HFF-Myc (cell line): ENCODE measurements around the gene VSIG10.
"Not testable (repeated sequence)": the region's sequence is repeated elsewhere in the genome, so short reads cannot be mapped to it uniquely, and the experiment has no call there.

Source experiments
- DNase-seq: peaks from one replicate; pipeline ENCODE4 v3.0.0-alpha.2; 2011; ENCODE audit warnings: low read depth; ENCODE audit errors: extremely low read depth
- H3K4me3 ChIP-seq: replicated peaks from 2 replicates; pipeline ENCODE4 v1.5.1; 2011; ENCODE audit warnings: low read depth, mild to moderate bottlenecking, control low read depth, low read length
- TF ChIP-seq, protein P1 (sequence below): IDR thresholded peaks from 2 replicates; pipeline ENCODE4 v1.5.1; 2012; ENCODE audit warnings: mild to moderate bottlenecking, low read depth, low read length, control low read depth; ENCODE audit errors: missing control alignments

Gene VSIG10

DNA sequence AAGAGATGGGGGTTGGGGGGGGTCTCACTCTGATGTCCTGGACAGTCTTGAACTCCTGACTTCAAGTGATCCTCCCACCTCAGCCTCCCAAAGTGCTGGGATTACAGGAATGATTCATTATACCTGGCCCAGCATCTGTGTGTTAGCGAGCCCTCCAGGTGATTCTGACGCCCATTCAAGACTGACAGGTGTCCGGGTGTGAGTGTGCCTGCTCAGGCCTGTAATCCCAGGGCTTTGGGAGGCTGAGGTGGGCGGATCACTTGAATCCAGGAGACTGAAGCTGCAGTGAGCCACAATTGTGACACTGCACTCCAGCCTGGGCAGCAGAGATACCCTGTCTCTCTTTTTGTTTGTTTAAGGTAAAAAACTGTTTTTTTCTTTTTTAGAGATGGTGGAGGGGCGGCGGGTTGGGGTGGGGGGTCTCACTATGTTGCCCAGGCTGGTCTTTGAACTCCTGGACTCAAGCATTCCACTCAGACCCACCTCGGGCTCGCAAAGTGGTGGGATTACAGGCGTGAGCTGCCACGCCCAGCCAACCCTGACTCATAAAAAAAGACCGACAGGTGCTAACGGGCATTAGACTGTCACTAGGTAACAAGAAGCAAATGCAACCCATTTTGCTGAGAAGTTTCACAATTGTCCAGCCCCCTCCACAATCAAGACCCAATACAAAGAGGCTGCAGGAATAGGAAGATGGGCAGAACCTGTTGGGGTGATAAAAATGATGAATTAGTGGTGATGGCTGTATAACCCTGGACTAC is 4.7 kb downstream of the VSIG10 start:
- DNase-seq: no peak
- no peak overlapping the region for H3K4me3 ChIP-seq
- TF ChIP-seq, protein P1, sequence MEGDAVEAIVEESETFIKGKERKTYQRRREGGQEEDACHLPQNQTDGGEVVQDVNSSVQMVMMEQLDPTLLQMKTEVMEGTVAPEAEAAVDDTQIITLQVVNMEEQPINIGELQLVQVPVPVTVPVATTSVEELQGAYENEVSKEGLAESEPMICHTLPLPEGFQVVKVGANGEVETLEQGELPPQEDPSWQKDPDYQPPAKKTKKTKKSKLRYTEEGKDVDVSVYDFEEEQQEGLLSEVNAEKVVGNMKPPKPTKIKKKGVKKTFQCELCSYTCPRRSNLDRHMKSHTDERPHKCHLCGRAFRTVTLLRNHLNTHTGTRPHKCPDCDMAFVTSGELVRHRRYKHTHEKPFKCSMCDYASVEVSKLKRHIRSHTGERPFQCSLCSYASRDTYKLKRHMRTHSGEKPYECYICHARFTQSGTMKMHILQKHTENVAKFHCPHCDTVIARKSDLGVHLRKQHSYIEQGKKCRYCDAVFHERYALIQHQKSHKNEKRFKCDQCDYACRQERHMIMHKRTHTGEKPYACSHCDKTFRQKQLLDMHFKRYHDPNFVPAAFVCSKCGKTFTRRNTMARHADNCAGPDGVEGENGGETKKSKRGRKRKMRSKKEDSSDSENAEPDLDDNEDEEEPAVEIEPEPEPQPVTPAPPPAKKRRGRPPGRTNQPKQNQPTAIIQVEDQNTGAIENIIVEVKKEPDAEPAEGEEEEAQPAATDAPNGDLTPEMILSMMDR: no peak

DNA sequence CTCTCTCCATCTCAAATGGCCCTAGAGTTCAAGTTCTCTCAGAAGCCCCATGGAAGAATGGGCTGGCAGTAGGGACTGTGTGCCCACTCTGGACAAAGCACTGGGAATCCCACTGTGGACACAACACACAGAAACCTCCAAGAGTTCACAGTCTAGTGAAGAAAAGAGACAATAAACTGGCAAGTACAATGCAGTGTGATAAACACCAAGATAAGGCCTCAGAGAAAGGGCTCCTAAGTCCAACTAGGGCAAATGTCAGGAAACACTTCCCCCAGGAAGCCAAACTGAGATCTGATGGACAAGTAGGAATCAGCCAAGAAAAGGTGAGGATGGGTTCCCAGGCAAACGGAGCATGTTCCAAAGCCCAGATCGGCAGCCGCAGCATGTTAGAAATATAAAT is 5.4 kb downstream of the VSIG10 start:
- no peak overlapping the region for H3K4me3 ChIP-seq
- TF ChIP-seq, protein P1: no peak
- DNase-seq: no peak

DNA sequence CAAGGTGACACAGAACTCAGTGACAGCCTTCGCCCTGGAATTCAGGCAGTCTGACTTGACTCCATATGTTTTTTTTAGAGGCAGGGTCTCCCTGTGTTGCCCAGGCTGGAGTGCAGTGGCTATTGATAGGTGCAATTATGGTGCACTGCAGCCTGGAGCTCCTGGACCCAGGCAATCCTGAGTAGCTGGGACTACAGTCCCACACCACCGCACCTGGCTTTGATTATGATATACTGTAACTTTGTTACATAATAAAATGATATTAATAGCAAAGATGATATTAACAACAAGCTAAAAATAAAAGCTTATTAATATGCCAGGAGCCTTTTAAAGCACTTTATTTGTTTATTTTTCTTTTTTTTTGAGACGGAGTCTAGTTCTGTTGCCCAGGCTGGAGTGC is 9.8 kb downstream of the VSIG10 start:
- DNase-seq: no peak
- TF ChIP-seq, protein P1: no peak
- no peak overlapping the region for H3K4me3 ChIP-seq

DNA sequence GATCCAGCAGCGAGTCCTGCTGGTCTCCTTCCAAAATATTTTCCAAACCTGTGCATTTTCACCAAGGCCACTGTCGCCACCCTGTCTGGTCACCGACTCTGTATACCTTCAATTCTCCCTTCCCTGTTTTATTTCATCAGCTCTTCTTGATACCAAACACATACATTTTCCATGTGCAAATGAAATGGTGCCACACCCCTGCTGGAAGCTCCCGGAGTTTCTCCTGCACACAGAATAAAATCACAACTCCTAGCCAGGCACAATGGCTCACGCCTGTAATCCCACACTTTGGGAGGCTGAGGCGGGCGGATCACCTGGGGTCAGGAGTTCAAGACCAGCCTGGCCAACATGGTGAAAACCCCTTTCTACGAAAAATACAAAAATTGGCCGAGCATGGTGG is 14.0 kb downstream of the VSIG10 start:
- TF ChIP-seq, protein P1: no peak
- no peak overlapping the region for H3K4me3 ChIP-seq
- DNase-seq: no peak

DNA sequence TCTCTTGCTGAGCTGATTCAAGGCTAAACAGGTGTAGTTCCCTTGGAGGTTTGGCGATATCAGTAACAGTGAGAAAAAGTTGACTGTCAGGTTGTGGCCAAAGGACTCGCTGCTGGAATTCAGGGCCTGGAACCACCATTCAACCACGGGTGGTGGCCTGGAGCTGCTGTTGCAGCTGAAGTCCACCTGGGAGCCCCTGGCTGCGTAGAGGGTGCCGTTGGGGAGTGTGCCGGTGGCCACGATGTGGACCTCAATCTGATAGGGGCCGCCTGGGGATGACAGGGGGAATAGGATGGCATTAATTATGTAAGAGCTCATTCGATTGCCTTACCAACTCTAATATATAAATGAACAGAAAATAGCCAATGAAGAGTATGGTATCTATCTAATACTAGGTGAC is 21.6 kb downstream of the VSIG10 start:
- no peak overlapping the region for H3K4me3 ChIP-seq
- TF ChIP-seq, protein P1: no peak
- no peak for DNase-seq

DNA sequence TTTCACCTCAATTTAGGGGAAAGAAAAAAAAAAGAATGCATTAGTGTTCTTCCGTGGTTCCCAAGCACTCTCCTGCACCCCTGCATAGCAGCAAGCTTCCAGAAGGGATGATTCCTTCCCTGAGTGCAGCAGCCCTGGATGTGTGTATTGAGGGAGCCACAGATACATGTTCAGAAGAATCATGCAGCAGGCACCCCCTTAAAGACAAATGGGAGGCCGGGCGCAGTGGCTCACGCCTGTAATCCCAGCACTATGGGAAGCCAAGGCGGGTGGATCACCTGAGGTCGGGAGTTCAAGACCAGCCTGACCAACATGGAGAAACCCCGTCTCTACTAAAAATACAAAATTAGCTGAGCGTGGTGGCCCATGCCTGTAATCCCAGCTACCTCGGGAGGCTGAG is 22.3 kb downstream of the VSIG10 start:
- not testable (repeated sequence) for DNase-seq, H3K4me3 ChIP-seq

DNA sequence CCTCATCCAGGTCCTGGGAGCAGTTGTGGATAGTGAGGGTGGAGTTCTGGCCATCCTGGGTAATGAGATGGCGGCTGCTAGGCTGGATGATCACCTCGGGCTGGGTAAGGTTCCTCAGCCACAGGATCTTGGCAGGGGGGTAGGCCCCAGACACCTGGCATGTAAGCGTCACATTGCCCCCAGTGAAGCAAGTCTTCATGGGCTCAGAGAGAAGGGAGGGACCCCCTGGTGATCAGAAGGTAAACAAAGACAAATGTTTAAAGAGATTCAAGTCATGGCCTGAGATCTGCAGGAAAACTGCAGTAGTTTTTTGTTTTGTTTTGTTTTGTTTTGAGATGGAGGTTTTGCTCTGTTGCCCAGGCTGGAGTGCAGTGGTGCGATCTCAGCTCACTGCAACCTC is 30.0 kb downstream of the VSIG10 start:
- no peak for DNase-seq
- TF ChIP-seq, protein P1: no peak
- H3K4me3 ChIP-seq: no peak overlapping the region
